SK-N-SH (cell line): ENCODE results near the gene MIGA1.
A peak's percentile ranks its signal among the peaks of the same experiment; 100 is the strongest.

Experiments used
- FOXM1 ChIP-seq: IDR thresholded peaks from 2 replicates; pipeline ENCODE4 v1.4.0; 2012; ENCODE audit warnings: low read depth, mild to moderate bottlenecking
- NFIC ChIP-seq: IDR thresholded peaks from 2 replicates; pipeline ENCODE4 v1.4.0; 2012; ENCODE audit warnings: borderline replicate concordance
- NRF1 ChIP-seq: IDR thresholded peaks from 2 replicates; pipeline ENCODE4 v1.6.1; 2012; ENCODE audit warnings: low read depth, mild to moderate bottlenecking, low read length
- RCOR1 ChIP-seq: fragments of 150-350 bp; IDR thresholded peaks from 2 replicates; pipeline ENCODE4 v1.6.1; 2017; ENCODE audit warnings: antibody characterized with exemption, low read length
- TF ChIP-seq, protein P1 (sequence below): fragments of 200-600 bp; sonication (generic); IDR thresholded peaks from 2 replicates; pipeline ENCODE4 v1.6.1; 2017; ENCODE audit warnings: antibody characterized with exemption, mild to moderate bottlenecking, moderate library complexity
- TF ChIP-seq, protein P2 (sequence below): fragments of 150-350 bp; IDR thresholded peaks from 2 replicates; pipeline ENCODE4 v1.6.1; 2017; ENCODE audit warnings: antibody characterized with exemption, low read length, low read depth, borderline replicate concordance

GRCh38 chr1:77834771-77835334 lies 55.4 kb downstream of the MIGA1 start:
- TF ChIP-seq, protein P1, sequence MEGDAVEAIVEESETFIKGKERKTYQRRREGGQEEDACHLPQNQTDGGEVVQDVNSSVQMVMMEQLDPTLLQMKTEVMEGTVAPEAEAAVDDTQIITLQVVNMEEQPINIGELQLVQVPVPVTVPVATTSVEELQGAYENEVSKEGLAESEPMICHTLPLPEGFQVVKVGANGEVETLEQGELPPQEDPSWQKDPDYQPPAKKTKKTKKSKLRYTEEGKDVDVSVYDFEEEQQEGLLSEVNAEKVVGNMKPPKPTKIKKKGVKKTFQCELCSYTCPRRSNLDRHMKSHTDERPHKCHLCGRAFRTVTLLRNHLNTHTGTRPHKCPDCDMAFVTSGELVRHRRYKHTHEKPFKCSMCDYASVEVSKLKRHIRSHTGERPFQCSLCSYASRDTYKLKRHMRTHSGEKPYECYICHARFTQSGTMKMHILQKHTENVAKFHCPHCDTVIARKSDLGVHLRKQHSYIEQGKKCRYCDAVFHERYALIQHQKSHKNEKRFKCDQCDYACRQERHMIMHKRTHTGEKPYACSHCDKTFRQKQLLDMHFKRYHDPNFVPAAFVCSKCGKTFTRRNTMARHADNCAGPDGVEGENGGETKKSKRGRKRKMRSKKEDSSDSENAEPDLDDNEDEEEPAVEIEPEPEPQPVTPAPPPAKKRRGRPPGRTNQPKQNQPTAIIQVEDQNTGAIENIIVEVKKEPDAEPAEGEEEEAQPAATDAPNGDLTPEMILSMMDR, result no peak
- peak; percentile 49; the same call in 1 of the 2 replicates for TF ChIP-seq NFIC
- TF ChIP-seq FOXM1, result no peak
- no peak for TF ChIP-seq NRF1
- TF ChIP-seq RCOR1, result no peak
- TF ChIP-seq, protein P2, sequence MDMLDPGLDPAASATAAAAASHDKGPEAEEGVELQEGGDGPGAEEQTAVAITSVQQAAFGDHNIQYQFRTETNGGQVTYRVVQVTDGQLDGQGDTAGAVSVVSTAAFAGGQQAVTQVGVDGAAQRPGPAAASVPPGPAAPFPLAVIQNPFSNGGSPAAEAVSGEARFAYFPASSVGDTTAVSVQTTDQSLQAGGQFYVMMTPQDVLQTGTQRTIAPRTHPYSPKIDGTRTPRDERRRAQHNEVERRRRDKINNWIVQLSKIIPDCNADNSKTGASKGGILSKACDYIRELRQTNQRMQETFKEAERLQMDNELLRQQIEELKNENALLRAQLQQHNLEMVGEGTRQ, result no peak
